Small intestine (tissue), 7 donors: ENCODE data around the gene CD27. TPM values are rescaled to one million over a fixed set of nuclear protein-coding genes. Genes with fewer than 3 reads are reported as not detected.
"Not testable (repeated sequence)": the region's sequence is repeated elsewhere in the genome, so short reads cannot be mapped to it uniquely, and the experiment has no call there.

Source experiments
- DNase-seq, 2 donors: peaks; one replicate each; pipeline versions ENCODE4 v3.0.0 to v3.0.0-alpha.2; 2013
- FAIRE-seq: peaks from 2 replicates; lab custom pipeline; 2012; peaks lifted over from hg19 to GRCh38; lab: Jason Lieb, UNC
- H3K27ac ChIP-seq, 3 donors: one replicate each; pipeline ENCODE4 v1.5.1; 2013; ENCODE audit warnings: low read length in 2 of 3, mild to moderate bottlenecking in 2 of 3, control low read depth in 1 of 3, inconsistent platforms in 1 of 3, low read depth in 1 of 3, moderate library complexity in 1 of 3
- H3K27me3 ChIP-seq, 3 donors: one replicate each; pipeline ENCODE4 v1.6.1; 2013; ENCODE audit warnings: low read length in 3 of 3, inconsistent platforms in 1 of 3; ENCODE audit not compliant: control insufficient read depth in 3 of 3, insufficient read depth in 3 of 3
- H3K36me3 ChIP-seq, 3 donors: one replicate each; pipeline ENCODE4 v1.6.1; 2013; ENCODE audit warnings: low read length in 3 of 3, inconsistent platforms in 1 of 3, low read depth in 1 of 3, mild to moderate bottlenecking in 1 of 3, moderate library complexity in 1 of 3; ENCODE audit not compliant: control insufficient read depth in 3 of 3, insufficient read depth in 2 of 3
- H3K4me1 ChIP-seq, 3 donors: one replicate each; pipeline ENCODE4 v1.6.1; 2013; ENCODE audit warnings: low read length in 2 of 3, inconsistent platforms in 1 of 3, low read depth in 1 of 3, mild to moderate bottlenecking in 1 of 3, moderate library complexity in 1 of 3; ENCODE audit not compliant: control insufficient read depth in 3 of 3, insufficient read depth in 2 of 3
- H3K4me3 ChIP-seq, 3 donors: one replicate each; pipeline ENCODE4 v1.5.1; 2013; ENCODE audit warnings: low read length in 3 of 3, control low read depth in 1 of 3, inconsistent platforms in 1 of 3, low read depth in 1 of 3, mild to moderate bottlenecking in 1 of 3, moderate library complexity in 1 of 3
- H3K9me3 ChIP-seq, 2 donors: one replicate each; pipeline ENCODE4 v1.6.1; 2013; ENCODE audit warnings: low read depth in 1 of 2, low read length in 1 of 2; ENCODE audit not compliant: control insufficient read depth in 2 of 2, insufficient read depth in 1 of 2
- WGBS, 3 donors: extraction: QIAGEN DNeasy Blood & Tissue Kit; methylation state at CpG; one replicate each; pipeline ENCODE4 v1.1.7; 2013; 5-methylcytosine and 5-hydroxymethylcytosine counted together
- polyA plus RNA-seq, 4 donors: library from polyadenylated mRNA; stranded (reverse) in 3 of 4; unstranded in 1 of 4; fragments of 200-250 nt in 3 of 4; fragments of 120-200 nt in 1 of 4; gene quantifications; one replicate each; pipeline versions ENCODE4 v1.2.1 to v1.2.3, GENCODE V29; 2013
- donor health status: healthy with polysubstance abuse.
- donor health status: control.
- donor health status: control.
- donor health status: Bipolar disorder and iron deficiency.
- donor health status: healthy.

CD27 gene
- polyA plus RNA-seq, 4 donors: 0.45 to 16.2 (median 2.8) TPM

DNA sequence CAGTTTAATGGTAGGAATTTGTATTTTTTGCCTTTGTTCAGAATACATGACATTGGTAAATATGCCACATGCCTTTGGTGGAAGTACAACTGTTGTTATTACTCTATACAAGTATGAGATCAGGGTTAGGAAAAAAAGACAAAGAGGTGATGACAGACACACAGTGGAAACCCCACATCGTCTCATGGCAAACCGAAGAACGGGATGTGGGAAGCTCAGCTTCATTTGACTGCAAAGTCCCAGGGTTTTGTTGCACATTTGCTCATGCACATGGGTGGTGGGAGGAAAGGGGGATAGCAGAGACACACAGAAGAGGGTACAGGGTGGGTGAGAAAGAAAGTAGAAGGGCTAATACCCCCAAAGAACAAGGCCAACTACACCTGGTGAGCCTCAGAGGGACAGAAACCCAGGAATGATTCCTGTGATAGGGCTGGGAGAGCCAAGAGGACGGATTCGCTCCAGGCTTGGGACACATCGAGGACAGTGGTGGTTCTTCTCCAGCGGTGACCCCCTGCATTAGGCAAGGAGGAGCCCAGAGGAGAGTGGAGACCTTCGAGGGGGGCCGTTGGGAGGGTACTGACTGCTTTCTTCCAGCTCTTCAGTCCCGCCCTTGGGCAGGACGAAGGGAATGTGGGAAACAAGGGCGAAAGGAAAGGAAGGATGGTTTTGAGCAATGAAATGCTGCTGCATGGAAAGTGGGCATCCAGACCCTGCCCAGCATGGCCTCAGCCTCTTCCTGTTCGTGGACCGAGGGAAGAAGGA, 17.7 kb downstream of the CD27 start:
- Histone ChIP-seq H3K27me3 (no peaks in the 10 kb centered on the region), H3K36me3 (peaks cover 25 to 76% (median 32%) of the 10 kb centered on the region in 3 donors), H3K4me1 (peaks cover 0 to 3% (median 3%) of the 10 kb centered on the region in 3 donors), H3K4me3 (no peak overlapping the region), H3K9me3 (no peaks in the 10 kb centered on the region), H3K27ac (peak overlapping the region in 2 of 3 donors; percentile 5 to 95)
- no peak for DNase-seq
- no peak for FAIRE-seq
- WGBS, 3 donors: 85 to 89% (median 88%) methylated on average over 14 of the region's 14 CpGs

DNA sequence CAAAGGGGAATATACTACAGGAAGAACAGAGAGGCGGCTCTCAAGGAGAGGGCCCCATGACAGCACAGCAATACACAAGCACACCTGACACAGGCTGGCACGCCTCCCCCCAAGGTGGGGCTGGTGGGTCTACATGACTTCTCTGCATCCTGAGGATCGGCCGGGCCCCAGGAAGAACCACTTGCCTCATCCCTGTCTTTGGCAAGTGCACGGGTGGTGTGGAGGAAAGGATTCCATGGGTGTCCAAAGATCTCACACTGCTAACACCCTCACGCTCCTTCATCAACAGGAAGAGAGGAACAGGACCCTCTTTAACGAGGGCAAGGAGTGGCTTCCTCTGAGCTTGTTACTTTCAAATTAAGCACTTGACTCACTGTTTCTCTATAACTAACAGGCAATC, 18.5 kb downstream of the CD27 start:
- WGBS, 3 donors: 59 to 61% (median 61%) methylated on average over 7 of the region's 7 CpGs
- no peak for DNase-seq
- Histone ChIP-seq H3K4me1 (peaks cover 0 to 3% (median 3%) of the 10 kb centered on the region in 3 donors), H3K27ac (peak overlapping the region in 2 of 3 donors; percentile 5 to 95), H3K27me3 (no peaks in the 10 kb centered on the region), H3K36me3 (peaks cover 20 to 68% (median 32%) of the 10 kb centered on the region in 3 donors), H3K9me3 (no peaks in the 10 kb centered on the region), H3K4me3 (no peak overlapping the region)
- FAIRE-seq: no peak

DNA sequence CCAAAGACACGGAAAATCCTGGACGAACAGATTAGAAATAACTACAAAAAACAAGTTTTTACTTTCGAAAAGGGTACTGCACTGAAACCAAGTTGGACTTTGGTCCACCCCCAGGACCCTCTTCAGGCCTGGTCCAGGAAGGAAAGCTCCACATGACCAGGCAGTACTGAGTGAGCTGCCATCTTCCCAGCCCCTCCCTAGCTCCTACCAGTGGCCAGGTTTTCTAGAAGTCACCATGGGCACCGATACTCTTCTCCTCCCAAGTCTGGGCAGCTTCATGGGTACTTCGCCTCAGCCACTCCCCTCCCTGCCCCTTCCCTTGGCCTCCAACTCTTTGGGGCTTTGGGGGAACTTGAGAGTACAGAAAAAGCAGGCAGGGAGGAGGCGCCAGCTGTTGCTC, 19.1 kb downstream of the CD27 start:
- Histone ChIP-seq H3K27ac (peak overlapping the region in 2 of 3 donors; percentile 53 to 59), H3K27me3 (no peaks in the 10 kb centered on the region), H3K4me3 (no peak overlapping the region), H3K9me3 (no peaks in the 10 kb centered on the region), H3K4me1 (peaks cover 0 to 3% (median 3%) of the 10 kb centered on the region in 3 donors), H3K36me3 (peaks cover 14 to 62% (median 27%) of the 10 kb centered on the region in 3 donors)
- DNase-seq (no peak), FAIRE-seq (no peak)
- 76 to 81% (median 80%) methylated on average over 6 of the region's 6 CpGs for WGBS, 3 donors

DNA sequence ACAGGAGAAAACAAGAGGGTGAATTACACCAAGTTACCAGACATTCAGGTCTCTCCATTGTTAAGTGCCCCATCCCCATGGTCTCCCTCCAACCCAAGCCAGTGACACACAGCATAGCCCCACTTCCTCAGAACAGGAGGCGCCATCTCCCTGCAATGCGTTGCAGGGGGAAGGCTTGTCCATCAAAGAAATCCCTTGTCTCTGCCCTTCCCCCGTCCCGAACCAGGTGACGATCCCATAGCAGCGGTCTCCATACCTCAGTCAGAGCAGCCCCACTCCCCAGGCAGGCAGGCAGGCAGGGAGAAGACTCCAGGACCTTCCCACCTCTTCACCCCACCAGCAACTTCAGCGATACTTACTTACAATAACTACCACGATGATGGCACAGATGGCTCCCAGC, 19.8 kb downstream of the CD27 start:
- WGBS, 3 donors: 85 to 94% (median 90%) methylated on average over 7 to 8 of the region's 8 CpGs
- DNase-seq (no peak), FAIRE-seq (no peak)
- H3K4me3 ChIP-seq: no peak overlapping the region
- no peaks in the 10 kb centered on the region for H3K9me3 ChIP-seq
- H3K4me1 ChIP-seq: peaks cover 0 to 3% (median 3%) of the 10 kb centered on the region in 3 donors
- H3K27ac ChIP-seq: no peak overlapping the region
- H3K27me3 ChIP-seq: no peaks in the 10 kb centered on the region
- peaks cover 11 to 60% (median 27%) of the 10 kb centered on the region in 3 donors for H3K36me3 ChIP-seq

DNA sequence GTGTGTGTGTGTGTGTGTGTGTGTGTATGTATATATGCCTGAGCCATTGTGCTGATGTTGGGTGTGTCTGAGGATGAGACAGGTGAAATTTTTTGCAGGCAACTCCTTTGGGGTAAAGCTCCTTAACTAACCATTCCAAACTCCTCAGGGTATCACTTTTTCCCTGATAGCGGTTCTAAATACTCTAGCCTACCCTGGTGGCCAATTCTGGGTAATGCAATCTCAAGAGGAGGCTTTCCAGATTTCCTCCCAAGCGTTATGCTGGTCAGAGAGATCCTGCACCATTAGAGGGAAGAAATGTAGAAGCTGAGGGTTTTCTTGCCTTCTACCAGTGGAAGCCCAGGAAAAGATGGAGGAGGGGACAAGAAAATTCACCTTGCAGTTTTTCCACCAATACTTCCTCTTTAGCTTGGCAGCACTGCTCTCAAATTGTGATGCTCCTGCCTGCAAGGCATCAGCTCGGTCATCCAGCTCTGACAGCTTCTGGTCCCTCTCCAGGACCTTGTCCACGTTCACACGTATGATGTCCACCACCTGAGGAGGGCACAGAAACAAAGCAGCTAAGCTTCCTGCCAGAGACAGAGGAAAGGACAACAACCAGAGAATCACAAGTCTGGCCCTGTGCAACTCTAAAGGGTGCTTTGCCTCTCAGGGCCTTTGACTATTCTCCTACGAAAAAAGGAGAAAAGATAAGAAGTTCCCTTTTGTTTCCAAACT, 20.9 kb downstream of the CD27 start:
- 31 to 43% (median 37%) methylated on average over 6 of the region's 6 CpGs for WGBS, 3 donors
- H3K27me3 ChIP-seq: no peaks in the 10 kb centered on the region
- FAIRE-seq: no peak
- peaks cover 8 to 52% (median 24%) of the 10 kb centered on the region in 3 donors for H3K36me3 ChIP-seq
- peak; percentile 73 for DNase-seq
- no peak overlapping the region for H3K27ac ChIP-seq
- H3K4me1 ChIP-seq: peaks cover 0 to 10% (median 3%) of the 10 kb centered on the region in 3 donors
- H3K4me3 ChIP-seq: no peak overlapping the region
- no peaks in the 10 kb centered on the region for H3K9me3 ChIP-seq

DNA sequence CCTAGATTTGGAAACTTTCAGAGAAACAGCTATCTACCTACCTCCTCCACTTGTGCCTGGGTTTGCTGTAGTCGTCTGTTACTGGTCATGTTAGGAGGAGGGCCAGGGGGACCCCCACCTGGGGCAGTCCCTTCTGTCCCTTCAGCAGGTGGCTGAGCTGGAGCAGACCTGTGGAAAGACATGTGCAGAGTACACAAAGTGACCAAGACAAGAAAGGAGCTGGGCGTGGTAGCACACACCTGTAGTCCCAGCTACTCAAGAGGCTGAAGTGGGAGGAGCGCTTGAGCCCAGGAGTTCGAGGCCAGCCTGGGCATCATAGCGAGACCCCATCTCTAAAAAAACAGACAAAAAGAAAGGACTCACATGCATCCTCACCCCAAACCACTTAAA, 21.4 kb downstream of the CD27 start:
- Histone ChIP-seq H3K9me3 (no peaks in the 10 kb centered on the region), H3K36me3 (peaks cover 6 to 46% (median 22%) of the 10 kb centered on the region in 3 donors), H3K27ac (no peak overlapping the region), H3K4me3 (no peak overlapping the region), H3K4me1 (peaks cover 0 to 12% (median 3%) of the 10 kb centered on the region in 3 donors), H3K27me3 (no peaks in the 10 kb centered on the region)
- DNase-seq (no peak), FAIRE-seq (no peak)
- WGBS, 3 donors: 75 to 89% (median 86%) methylated on average over 5 of the region's 5 CpGs

DNA sequence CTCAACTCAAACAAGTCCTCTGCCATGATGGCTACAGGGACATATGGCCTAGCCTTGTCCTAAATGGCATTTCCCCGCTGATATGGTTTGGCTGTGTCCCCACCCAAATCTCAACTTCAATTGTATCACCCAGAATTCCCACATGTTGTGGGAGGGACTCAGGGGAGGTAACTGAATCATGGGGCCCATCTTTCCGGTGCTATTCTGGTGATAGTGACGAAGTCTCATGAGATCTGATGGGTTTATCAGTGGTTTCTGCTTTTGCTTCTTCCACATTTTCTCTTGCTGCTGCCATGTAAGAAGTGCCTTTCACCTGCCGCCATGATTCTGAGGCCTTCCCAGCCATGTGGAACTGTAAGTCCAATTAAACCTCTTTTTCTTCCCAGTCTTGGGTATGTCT, 22.0 kb downstream of the CD27 start:
- not testable (repeated sequence) for DNase-seq, H3K9me3 ChIP-seq, H3K27ac ChIP-seq, FAIRE-seq, H3K27me3 ChIP-seq, H3K4me3 ChIP-seq
- 79 to 97% (median 94%) methylated on average over 4 of the region's 4 CpGs for WGBS, 3 donors
- H3K4me1 ChIP-seq: peaks cover 0 to 15% (median 3%) of the 10 kb centered on the region in 3 donors
- peaks cover 4 to 40% (median 20%) of the 10 kb centered on the region in 3 donors for H3K36me3 ChIP-seq

DNA sequence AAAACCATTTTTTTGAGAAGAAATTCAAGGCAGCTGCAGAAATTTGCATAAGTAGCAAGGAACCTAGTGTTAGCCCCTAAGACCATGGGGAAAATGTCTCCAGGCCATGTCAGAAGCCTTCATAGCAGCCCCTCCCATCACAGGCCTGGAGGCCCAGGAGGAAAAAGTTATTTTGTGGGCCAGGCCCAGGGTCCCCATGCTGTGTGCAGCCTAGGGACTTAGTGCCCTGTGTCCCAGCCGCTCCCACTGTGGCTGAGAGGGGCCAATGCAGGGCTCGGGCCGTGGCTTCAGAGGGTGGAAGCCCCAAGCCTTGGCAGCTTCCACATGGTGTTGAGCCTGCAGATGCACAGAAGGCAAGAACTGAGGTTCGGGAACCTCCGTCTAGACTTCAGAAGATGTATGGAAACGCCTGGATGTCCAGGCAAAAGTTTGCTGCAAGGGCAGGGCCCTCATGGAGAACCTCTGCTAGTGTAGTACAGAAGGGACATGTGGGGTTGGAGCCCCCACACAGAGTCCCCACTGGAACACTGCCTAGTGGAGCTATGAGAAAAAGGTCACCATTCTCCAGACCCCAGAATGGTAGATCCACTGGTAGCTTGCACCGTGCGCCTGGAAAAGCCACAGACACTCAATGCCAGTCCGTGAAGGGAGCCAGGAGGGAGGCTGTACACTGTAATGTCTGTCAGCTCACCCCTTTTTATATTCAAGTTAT, 23.0 kb downstream of the CD27 start:
- not testable (repeated sequence) for H3K27me3 ChIP-seq, DNase-seq, H3K27ac ChIP-seq, H3K9me3 ChIP-seq, FAIRE-seq, H3K4me3 ChIP-seq
- Histone ChIP-seq H3K4me1 (peaks cover 0 to 12% (median 0%) of the 10 kb centered on the region in 3 donors), H3K36me3 (peaks cover 4 to 31% (median 12%) of the 10 kb centered on the region in 3 donors)
- whole genome bisulfite sequencing, 3 donors: 91 to 96% (median 95%) methylated on average over 9 of the region's 9 CpGs
